Caco-2 (cell line): Measurements from ENCODE around the gene APOL1. TPM values are rescaled to one million over a fixed set of nuclear protein-coding genes. Genes with fewer than 3 reads are reported as not detected.

Experiments
- BruUV-seq: library from RNA; stranded (reverse); fragments of 400-500 nt; replicated peaks from 2 replicates; lab custom pipeline; 2021; lab: Mats Ljungman, UMichigan
- CTCF ChIA-PET: fragments of 300-600 bp; sonication (Branson Sonifier 250); formaldehyde crosslinking; loops from one replicate; lab custom pipeline; 2022; ENCODE audit warnings: antibody characterized with exemption; lab: Charles Lee
- POLR2A ChIA-PET: fragments of 300-600 bp; sonication (Branson Sonifier 250); formaldehyde crosslinking; loops from one replicate; lab custom pipeline; 2022; ENCODE audit warnings: antibody characterized with exemption; lab: Charles Lee
- DNase-seq, 2 experiments: peaks; one replicate each; pipeline versions ENCODE4 v3.0.0 to v3.0.0-alpha.2; 2020 to 2022
- H3K27me3 ChIP-seq: replicated peaks from 2 replicates; pipeline ENCODE4 v1.6.0; 2011; ENCODE audit warnings: low read length; ENCODE audit not compliant: control insufficient read depth, insufficient read depth
- H3K36me3 ChIP-seq: 2 replicates; pipeline ENCODE4 v1.5.1; 2011; ENCODE audit warnings: low read length; ENCODE audit not compliant: control insufficient read depth, insufficient read depth
- H3K4me1 ChIP-seq: fragments of 250-450 bp; sonication (Bioruptor Pico); 2 replicates; pipeline ENCODE4 v1.5.1; 2020; ENCODE audit warnings: mild to moderate bottlenecking
- H3K4me3 ChIP-seq: 2 replicates; pipeline ENCODE4 v1.5.1; 2011; ENCODE audit warnings: low read depth, mild to moderate bottlenecking, control low read depth, low read length
- H3K9me3 ChIP-seq: fragments of 250-450 bp; sonication (Bioruptor Pico); 2 replicates; pipeline ENCODE4 v1.5.1; 2020; ENCODE audit warnings: mild to moderate bottlenecking, moderate library complexity
- H3K27ac Mint-ChIP-seq: one replicate; pipeline ENCODE4 v1.8.0; 2022; ENCODE audit warnings: mixed read lengths; ENCODE audit not compliant: unreplicated experiment
- H3K27me3 Mint-ChIP-seq: one replicate; pipeline ENCODE4 v1.8.0; 2022; ENCODE audit warnings: mixed read lengths; ENCODE audit not compliant: insufficient read depth, unreplicated experiment
- H3K36me3 Mint-ChIP-seq: one replicate; pipeline ENCODE4 v1.8.0; 2022; ENCODE audit warnings: mild to moderate bottlenecking, mixed read lengths; ENCODE audit not compliant: insufficient read depth, unreplicated experiment
- H3K4me1 Mint-ChIP-seq: one replicate; pipeline ENCODE4 v1.8.0; 2022; ENCODE audit warnings: low read depth, mixed read lengths; ENCODE audit not compliant: unreplicated experiment
- H3K4me3 Mint-ChIP-seq: one replicate; pipeline ENCODE4 v1.8.0; 2022; ENCODE audit warnings: mild to moderate bottlenecking, moderate library complexity, mixed read lengths; ENCODE audit not compliant: unreplicated experiment
- H3K9me3 Mint-ChIP-seq: one replicate; pipeline ENCODE4 v1.8.0; 2022; ENCODE audit warnings: mixed read lengths; ENCODE audit not compliant: unreplicated experiment
- intact Hi-C: fragments of 100-400 bp; cut with micrococcal nuclease; formaldehyde crosslinking; loops from one replicate; pipeline ENCODE4 v1.10.0; 2022; ENCODE audit not compliant: unreplicated experiment
- total RNA-seq: library from RNA; stranded (reverse); gene quantifications from 2 replicates; pipeline ENCODE4 v1.2.3, GENCODE V29; 2022
- TF ChIP-seq, protein P1 (sequence below), 2 experiments: fragments of 200-600 bp in 1 of 2; IDR thresholded peaks; 1 replicate in 1 of 2; 2 replicates in 1 of 2; pipeline versions ENCODE4 v1.5.1 to v1.8.0; 2011 to 2022; ENCODE audit warnings: antibody characterized with exemption in 1 of 2, control low read depth in 1 of 2, inconsistent platforms in 1 of 2, low read depth in 1 of 2, low read length in 1 of 2, mild to moderate bottlenecking in 1 of 2, moderate library complexity in 1 of 2; ENCODE audit not compliant: insufficient read depth in 1 of 2, severe bottlenecking in 1 of 2, unreplicated experiment in 1 of 2

The APOL1 gene
- total RNA-seq, 1 experiment from 2014 or later, result 0.39 TPM

DNA sequence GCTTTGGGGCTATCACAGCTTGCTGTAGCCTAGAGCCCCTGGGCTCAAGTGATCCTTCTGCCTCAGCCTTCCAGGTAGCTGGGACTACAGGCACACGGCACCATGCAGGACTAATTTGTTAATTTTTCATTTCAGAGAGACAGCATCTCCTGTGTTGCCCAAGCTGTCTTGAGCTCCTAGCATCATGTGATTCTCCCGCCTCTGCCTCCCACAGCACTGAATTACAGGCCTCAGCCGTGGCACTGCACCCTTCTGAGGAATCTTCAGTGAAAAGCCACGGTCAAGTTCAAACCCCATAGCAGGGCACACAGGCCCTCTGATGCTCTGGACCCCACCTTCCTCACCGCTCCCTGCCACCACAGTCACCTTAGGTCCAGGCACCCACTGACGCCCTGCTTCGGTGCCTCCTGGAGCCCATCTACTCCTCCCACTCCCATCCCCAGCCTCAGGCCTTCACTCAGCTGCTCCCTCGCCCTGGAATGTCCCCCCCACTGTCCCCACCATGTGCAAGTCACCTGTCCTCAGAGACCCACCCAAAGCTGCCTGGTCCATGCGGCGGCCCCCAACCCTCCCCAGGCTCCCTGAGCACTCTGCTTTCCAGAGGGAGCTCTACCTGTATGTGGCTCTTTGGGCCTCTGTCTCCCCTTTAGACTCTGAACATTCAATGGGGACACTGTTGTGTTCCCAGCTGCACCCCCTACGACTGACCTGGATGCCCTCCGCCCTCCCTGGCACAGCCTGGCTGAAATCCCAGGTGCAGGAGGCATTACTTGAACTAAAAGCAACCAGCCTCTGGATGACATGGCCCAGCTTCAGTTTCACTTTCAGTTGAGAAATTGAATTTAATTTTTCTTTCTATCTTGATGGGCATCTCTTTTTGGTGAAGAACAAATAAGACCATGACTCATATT lies 15.2 kb upstream of the APOL1 start:
- ChIA-PET POLR2A (no interaction called here), CTCF (interaction anchor here (0.6 to 0.9 kb wide), 2 partner anchors 233 to 1508 kb away, joined by 3 to 5 read pairs; no protein-coding TSS in a partner anchor)
- H3K9me3 Mint-ChIP-seq, result no peaks in the 10 kb centered on the region
- H3K27ac Mint-ChIP-seq, result no peak overlapping the region
- peak overlapping the region; percentile 89 for H3K4me3 Mint-ChIP-seq
- H3K4me3 ChIP-seq, result no peak overlapping the region
- H3K36me3 ChIP-seq, result no peaks in the 10 kb centered on the region
- no peaks in the 10 kb centered on the region for H3K27me3 Mint-ChIP-seq
- DNase-seq, result no peak
- BruUV-seq, result no TSS peak
- intact Hi-C loops, result no loop called here
- H3K4me1 ChIP-seq, result no peaks in the 10 kb centered on the region
- H3K4me1 Mint-ChIP-seq, result peaks cover 14% of the 10 kb centered on the region
- peaks cover 3% of the 10 kb centered on the region; the same call in 1 of the 2 replicates for H3K9me3 ChIP-seq
- H3K36me3 Mint-ChIP-seq, result no peaks in the 10 kb centered on the region
- TF ChIP-seq, protein P1, sequence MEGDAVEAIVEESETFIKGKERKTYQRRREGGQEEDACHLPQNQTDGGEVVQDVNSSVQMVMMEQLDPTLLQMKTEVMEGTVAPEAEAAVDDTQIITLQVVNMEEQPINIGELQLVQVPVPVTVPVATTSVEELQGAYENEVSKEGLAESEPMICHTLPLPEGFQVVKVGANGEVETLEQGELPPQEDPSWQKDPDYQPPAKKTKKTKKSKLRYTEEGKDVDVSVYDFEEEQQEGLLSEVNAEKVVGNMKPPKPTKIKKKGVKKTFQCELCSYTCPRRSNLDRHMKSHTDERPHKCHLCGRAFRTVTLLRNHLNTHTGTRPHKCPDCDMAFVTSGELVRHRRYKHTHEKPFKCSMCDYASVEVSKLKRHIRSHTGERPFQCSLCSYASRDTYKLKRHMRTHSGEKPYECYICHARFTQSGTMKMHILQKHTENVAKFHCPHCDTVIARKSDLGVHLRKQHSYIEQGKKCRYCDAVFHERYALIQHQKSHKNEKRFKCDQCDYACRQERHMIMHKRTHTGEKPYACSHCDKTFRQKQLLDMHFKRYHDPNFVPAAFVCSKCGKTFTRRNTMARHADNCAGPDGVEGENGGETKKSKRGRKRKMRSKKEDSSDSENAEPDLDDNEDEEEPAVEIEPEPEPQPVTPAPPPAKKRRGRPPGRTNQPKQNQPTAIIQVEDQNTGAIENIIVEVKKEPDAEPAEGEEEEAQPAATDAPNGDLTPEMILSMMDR (IDR thresholded peaks at IDR 0.05; ENCODE audit: insufficient read depth in 1 of 2, low read depth in 1 of 2, low read length in 1 of 2, severe bottlenecking in 1 of 2, unreplicated experiment in 1 of 2), result no peak
- no peaks in the 10 kb centered on the region for H3K27me3 ChIP-seq

DNA sequence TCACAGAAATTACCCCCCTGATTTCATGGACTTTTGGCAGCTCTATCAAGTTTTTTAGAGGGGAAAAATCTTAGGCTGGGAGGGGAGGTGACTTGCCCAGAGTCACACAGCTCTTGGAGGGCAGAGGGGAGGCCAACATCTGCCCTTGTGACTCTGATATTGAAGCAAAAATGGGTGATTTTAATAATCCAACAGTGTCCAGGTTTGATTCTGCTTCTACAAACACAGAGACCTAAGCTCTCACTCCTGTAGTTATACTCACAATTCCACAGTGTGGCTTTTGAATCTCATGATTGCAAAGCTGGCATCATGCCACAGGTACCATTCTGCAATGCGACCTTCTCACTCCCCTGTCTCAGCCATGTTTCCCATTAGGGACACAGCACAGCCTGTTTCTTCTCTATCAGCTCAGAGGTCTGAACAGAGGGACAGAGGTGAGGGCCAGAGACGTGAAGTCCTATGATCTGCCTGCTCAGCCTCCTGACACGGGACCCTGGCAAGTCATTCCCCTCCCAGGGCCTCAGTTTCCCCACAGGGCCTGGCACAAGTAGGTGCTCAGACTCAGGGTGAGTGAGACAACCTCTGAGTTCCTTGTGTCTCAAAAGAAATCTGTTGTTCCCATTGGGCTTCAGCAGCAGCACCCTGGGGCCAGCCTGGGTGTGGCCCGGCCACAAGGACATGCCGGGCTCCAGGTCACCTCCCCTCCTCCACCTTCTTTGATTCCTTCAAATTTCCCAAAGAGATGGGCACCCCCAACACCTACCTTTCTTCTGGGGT lies 14.4 kb upstream of the APOL1 start:
- Histone ChIP-seq H3K27me3 (no peaks in the 10 kb centered on the region), H3K4me1 (no peaks in the 10 kb centered on the region), H3K9me3 (peaks cover 3% of the 10 kb centered on the region; the same call in 1 of the 2 replicates), H3K36me3 (no peaks in the 10 kb centered on the region), H3K4me3 (peak overlapping the region; percentile 39)
- no peaks in the 10 kb centered on the region for H3K27me3 Mint-ChIP-seq
- no peaks in the 10 kb centered on the region for H3K36me3 Mint-ChIP-seq
- BruUV-seq, result no TSS peak
- ChIA-PET POLR2A (no interaction called here), CTCF (interaction anchor here (0.6 to 1.8 kb wide), 16 partner anchors 12 to 1507 kb away, joined by 3 to 13 read pairs (median 3); partner anchors contain the start of gene EIF3D)
- H3K4me1 Mint-ChIP-seq, result peaks cover 14% of the 10 kb centered on the region
- H3K4me3 Mint-ChIP-seq, result peak overlapping the region; percentile 89
- peak overlapping the region; percentile 86 for H3K27ac Mint-ChIP-seq
- intact Hi-C loops, result no loop called here
- no peak for DNase-seq
- TF ChIP-seq, protein P1 (IDR thresholded peaks at IDR 0.05; ENCODE audit: insufficient read depth in 1 of 2, low read depth in 1 of 2, low read length in 1 of 2, severe bottlenecking in 1 of 2, unreplicated experiment in 1 of 2), result no peak
- H3K9me3 Mint-ChIP-seq, result no peaks in the 10 kb centered on the region

DNA sequence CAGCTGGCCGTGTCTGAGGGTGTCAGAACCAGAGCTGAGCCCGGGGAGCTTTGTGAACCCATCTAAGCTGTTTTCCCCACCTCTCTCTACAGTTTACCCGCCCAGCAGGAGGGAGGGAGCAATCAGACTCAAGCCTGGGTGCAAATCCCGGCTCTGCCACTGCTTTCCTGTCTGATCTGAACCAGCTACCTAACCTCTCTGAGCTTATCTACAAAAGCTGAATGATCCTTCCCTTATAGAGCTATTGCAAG lies 13.9 kb upstream of the APOL1 start:
- TSS peak; percentile 45 for BruUV-seq
- Mint-ChIP-seq H3K4me3 (peak overlapping the region; percentile 89), H3K4me1 (peaks cover 14% of the 10 kb centered on the region), H3K27me3 (no peaks in the 10 kb centered on the region), H3K27ac (peak overlapping the region; percentile 86), H3K9me3 (no peaks in the 10 kb centered on the region), H3K36me3 (no peaks in the 10 kb centered on the region)
- Histone ChIP-seq H3K36me3 (no peaks in the 10 kb centered on the region), H3K27me3 (no peaks in the 10 kb centered on the region), H3K9me3 (peaks cover 3% of the 10 kb centered on the region; the same call in 1 of the 2 replicates), H3K4me3 (peak overlapping the region; percentile 39), H3K4me1 (no peaks in the 10 kb centered on the region)
- POLR2A ChIA-PET, result no interaction called here
- TF ChIP-seq, protein P1 (IDR thresholded peaks at IDR 0.05; ENCODE audit: insufficient read depth in 1 of 2, low read depth in 1 of 2, low read length in 1 of 2, severe bottlenecking in 1 of 2, unreplicated experiment in 1 of 2), result no peak
- intact Hi-C loops, result no loop called here
- CTCF ChIA-PET, result interaction anchor here (0.6 to 1.8 kb wide), 15 partner anchors 12 to 290 kb away, joined by 3 to 13 read pairs (median 3); partner anchors contain the start of gene EIF3D
- DNase-seq, result no peak
